Activated CD4-positive, alpha-beta T cell treated with anti-CD3 and anti-CD28 coated beads for 24 hours (primary cell): ENCODE data around the gene ZNF610.

Experiments used
- DNase-seq, 2 donors: peaks; one replicate each; pipeline ENCODE4 v3.0.0-alpha.2; 2020; ENCODE audit warnings: low read depth in 2 of 2

The ZNF610 gene

DNA sequence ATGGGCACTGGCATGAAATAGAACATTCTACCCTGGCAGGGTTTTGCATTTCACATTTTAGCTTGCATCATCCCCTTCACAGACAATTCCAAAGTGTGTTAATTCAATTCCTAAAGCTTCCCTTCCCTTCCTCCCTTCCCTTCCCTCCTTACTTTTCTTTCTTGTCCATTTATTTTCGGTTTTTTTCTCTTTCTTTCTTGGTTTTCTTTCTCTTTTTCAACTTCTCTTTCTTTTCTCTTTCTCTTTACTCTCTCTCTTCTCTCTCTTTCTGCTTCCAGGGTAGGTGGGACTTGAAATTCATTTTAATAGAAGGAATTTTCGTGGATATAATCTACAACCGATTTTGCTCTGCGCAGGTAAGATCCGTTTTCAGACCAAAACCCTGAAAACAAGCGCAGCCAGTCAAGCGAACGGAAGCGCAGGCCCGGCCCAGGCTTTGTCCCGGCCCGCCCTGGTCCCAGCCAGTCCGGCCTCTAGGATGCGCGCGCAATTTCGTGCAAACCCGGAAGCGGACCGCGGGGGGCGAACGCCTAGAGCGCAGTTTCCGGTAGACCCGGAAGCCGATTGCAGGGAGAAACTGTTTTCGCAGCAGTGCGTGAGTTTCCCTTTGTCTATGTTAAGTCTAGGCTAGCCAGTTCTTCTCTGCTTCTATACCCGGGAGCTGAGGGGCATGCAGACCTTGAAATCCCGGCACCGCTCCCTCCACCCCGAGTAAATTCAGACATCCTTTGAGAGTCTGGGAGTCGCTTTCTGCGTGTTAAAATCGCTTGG, 61.5 kb downstream of the ZNF610 start, which contains the start of gene ZNF528:
TSS of gene ZNF528 (plus strand) at position 540 of the 771 bp plus-strand sequence. CDS start 4,165 bp downstream, outside the sequence.
- peak; percentile 92 to 94 for DNase-seq

DNA sequence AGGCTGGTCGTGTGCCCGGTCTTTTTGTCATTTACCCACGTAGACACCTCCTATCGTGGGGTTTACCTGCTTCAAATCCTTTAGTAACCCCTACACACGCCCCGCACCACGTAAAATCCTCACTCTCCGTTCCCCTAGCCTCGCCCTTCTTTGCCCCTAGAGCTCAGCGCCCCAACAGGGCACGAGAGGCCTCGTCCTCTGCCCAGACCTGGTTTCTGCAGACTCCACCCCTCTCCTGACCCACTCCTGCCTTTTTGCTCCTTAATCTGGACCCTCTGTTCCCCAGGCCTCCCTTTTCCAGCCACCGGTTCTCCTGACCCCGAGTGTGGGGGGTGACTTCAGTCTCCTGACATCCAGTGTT, 62.0 kb downstream of the ZNF610 start:
- DNase-seq = no peak

DNA sequence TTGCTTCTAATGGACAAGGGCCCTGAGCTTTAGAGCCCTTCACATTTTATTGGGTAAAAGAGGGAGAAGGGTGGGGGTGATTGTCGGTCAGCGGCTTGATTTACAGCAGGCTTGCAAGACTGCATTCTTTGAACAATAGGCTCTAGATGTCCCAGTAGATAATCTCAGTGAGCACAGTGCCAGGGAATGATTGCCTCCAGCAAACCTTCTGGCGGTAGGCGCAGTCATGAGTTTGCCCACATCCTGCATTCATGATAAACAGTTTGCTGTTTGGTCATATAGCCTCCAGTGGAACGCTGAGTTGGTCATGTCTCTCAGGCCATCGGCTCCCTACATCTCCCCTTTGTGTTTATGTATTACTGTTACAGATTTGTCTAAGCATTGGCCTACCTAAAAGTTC, 74.2 kb downstream of the ZNF610 start:
- DNase-seq = no peak

DNA sequence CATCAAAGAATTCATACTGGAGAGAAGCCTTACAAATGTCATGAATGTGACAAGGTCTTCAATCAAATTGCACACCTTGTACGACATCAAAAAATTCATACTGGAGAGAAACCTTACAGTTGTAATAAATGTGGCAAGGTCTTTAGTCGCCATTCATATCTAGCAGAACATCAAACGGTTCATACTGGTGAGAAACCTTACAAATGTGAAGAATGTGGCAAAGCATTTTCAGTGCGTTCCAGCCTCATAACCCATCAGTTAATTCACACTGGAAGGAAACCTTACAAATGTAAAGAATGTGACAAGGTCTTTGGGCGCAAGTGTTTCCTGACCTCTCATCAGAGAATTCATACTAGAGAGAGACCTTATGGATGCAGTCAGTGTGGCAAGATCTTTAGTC, 79.7 kb downstream of the ZNF610 start:
- no peak for DNase-seq
